Sigmoid colon (tissue), 4 donors: ENCODE data around the gene LATS1.

ENCODE experiments used
- CTCF ChIP-seq, 4 experiments: fragments of 450-650 bp in 3 of 4; fragments of 200-600 bp in 1 of 4; IDR thresholded peaks; one replicate each; pipeline ENCODE4 v1.5.1; 2016 to 2019; ENCODE audit warnings: antibody characterized with exemption in 4 of 4, mild to moderate bottlenecking in 3 of 4, moderate library complexity in 2 of 4
- POLR2A ChIP-seq, 2 donors: fragments of 450-650 bp; IDR thresholded peaks; one replicate each; pipeline ENCODE4 v1.6.1; 2016; ENCODE audit warnings: antibody characterized with exemption in 2 of 2, mild to moderate bottlenecking in 2 of 2, moderate library complexity in 2 of 2
- POLR2AphosphoS5 ChIP-seq, 4 donors: sonication (generic); formaldehyde crosslinking; IDR thresholded peaks; one replicate each; pipeline ENCODE4 v1.6.1; 2017; ENCODE audit warnings: antibody characterized with exemption in 4 of 4

GRCh38 chr6:149719531-149719930 is 1.6 kb upstream of the LATS1 start:
- TF ChIP-seq CTCF (IDR thresholded peaks at IDR 0.05) = no peak
- TF ChIP-seq POLR2AphosphoS5 (IDR thresholded peaks at IDR 0.05) = no peak
- no peak for TF ChIP-seq POLR2A (IDR thresholded peaks at IDR 0.05)
